Esophagus muscularis mucosa (tissue), 4 donors: Measurements from ENCODE around the gene RHBDL1. TPM values are rescaled to one million over a fixed set of nuclear protein-coding genes. Genes with fewer than 3 reads are reported as not detected.
A peak's percentile ranks its signal among the peaks of the same experiment; 100 is the strongest.

ENCODE experiments used
- DNase-seq: peaks from one replicate; pipeline ENCODE4 v3.0.0-alpha.2; 2017; ENCODE audit errors: extremely low spot score
- H3K27ac ChIP-seq, 4 donors: fragments of 200-600 bp; sonication (generic); replicated peaks in 1 of 4; 1 replicate in 3 of 4; 2 replicates in 1 of 4; pipeline ENCODE4 v1.5.1; 2016 to 2019; ENCODE audit warnings: mild to moderate bottlenecking in 1 of 4
- H3K27me3 ChIP-seq, 4 donors: fragments of 200-600 bp; sonication (generic); one replicate each; pipeline versions ENCODE4 v1.5.1 to v1.6.0; 2016 to 2019
- H3K36me3 ChIP-seq, 4 donors: fragments of 200-600 bp; sonication (generic); one replicate each; pipeline ENCODE4 v1.5.1; 2016 to 2019
- H3K4me1 ChIP-seq, 4 donors: fragments of 200-600 bp; sonication (generic); one replicate each; pipeline ENCODE4 v1.5.1; 2016 to 2019
- H3K4me3 ChIP-seq, 4 donors: fragments of 200-600 bp; sonication (generic); 1 replicate in 2 of 4; 2 replicates in 2 of 4; pipeline ENCODE4 v1.5.1; 2016 to 2019; ENCODE audit warnings: mild to moderate bottlenecking in 4 of 4, moderate library complexity in 1 of 4
- H3K9me3 ChIP-seq, 4 donors: fragments of 200-600 bp; sonication (generic); 1 replicate in 3 of 4; 2 replicates in 1 of 4; pipeline ENCODE4 v1.5.1; 2016 to 2019
- CTCF ChIP-seq, 3 experiments: fragments of 200-600 bp in 2 of 3; fragments of 450-650 bp in 1 of 3; sonication (generic) in 2 of 3; IDR thresholded peaks; one replicate each; pipeline ENCODE4 v1.5.1; 2017 to 2019; ENCODE audit warnings: antibody characterized with exemption in 3 of 3, mild to moderate bottlenecking in 2 of 3, moderate library complexity in 1 of 3
- EP300 ChIP-seq: sonication (generic); formaldehyde crosslinking; IDR thresholded peaks from one replicate; pipeline ENCODE4 v1.6.1; 2017; ENCODE audit warnings: antibody characterized with exemption
- POLR2A ChIP-seq: fragments of 450-650 bp; IDR thresholded peaks from one replicate; pipeline ENCODE4 v1.6.1; 2017; ENCODE audit warnings: antibody characterized with exemption, moderate library complexity, mild to moderate bottlenecking, low read depth
- POLR2AphosphoS5 ChIP-seq, 2 donors: sonication (generic); formaldehyde crosslinking; IDR thresholded peaks; one replicate each; pipeline ENCODE4 v1.6.1; 2017; ENCODE audit warnings: antibody characterized with exemption in 2 of 2
- WGBS: methylation state at CpG from one replicate; pipeline ENCODE4 v1.1.5; 2018; 5-methylcytosine and 5-hydroxymethylcytosine counted together
- intact Hi-C: fragments of 100-400 bp; cut with DNase I; formaldehyde crosslinking; loops from one replicate; pipeline ENCODE4 v1.15.1; 2023
- total RNA-seq, 4 donors: library from RNA; depleted of rRNA; stranded (reverse); fragments of >200 nt; gene quantifications; one replicate each; pipeline versions ENCODE4 v1.1.0 to v1.2.1, GENCODE V29; 2016

The RHBDL1 gene
- total RNA-seq, 4 donors from 2014 or later = 0.17 to 2.0 (median 0.66) TPM

GRCh38 chr16:675884-676564 lies 553 bp downstream of the RHBDL1 start:
- peak overlapping the region; percentile 47 to 60 (median 48) for H3K4me3 ChIP-seq
- intact Hi-C loops = no loop called here
- peaks cover 27 to 32% (median 30%) of the 10 kb centered on the region in 4 donors for H3K36me3 ChIP-seq
- H3K27ac ChIP-seq = peak overlapping the region in 3 of 4 donors; percentile 30 to 63 (median 49)
- TF ChIP-seq EP300 (no peak), POLR2A (no peak), CTCF (IDR thresholded peaks at IDR 0.05) (no peak), POLR2AphosphoS5 (IDR thresholded peaks at IDR 0.05) (no peak)
- H3K4me1 ChIP-seq = peaks cover 22 to 43% (median 34%) of the 10 kb centered on the region in 4 donors
- 23% methylated on average over 4 of the region's 25 CpGs for WGBS
- no peaks in the 10 kb centered on the region for H3K9me3 ChIP-seq
- peaks cover 0 to 5% (median 0%) of the 10 kb centered on the region in 4 donors for H3K27me3 ChIP-seq
- no peak for DNase-seq

GRCh38 chr16:676565-676902 lies 1.1 kb downstream of the RHBDL1 start:
- H3K36me3 ChIP-seq = peaks cover 22 to 29% (median 29%) of the 10 kb centered on the region in 4 donors
- WGBS = 80% methylated on average over 2 of the region's 21 CpGs

GRCh38 chr16:676913-677312 lies 1.4 kb downstream of the RHBDL1 start:
- no peak overlapping the region for H3K4me3 ChIP-seq
- 80% methylated on average over 21 of the region's 23 CpGs for WGBS
- intact Hi-C loops = no loop called here
- H3K27me3 ChIP-seq = peaks cover 0 to 5% (median 0%) of the 10 kb centered on the region in 4 donors
- H3K27ac ChIP-seq = no peak overlapping the region
- no peak for DNase-seq
- H3K9me3 ChIP-seq = no peaks in the 10 kb centered on the region
- peaks cover 30 to 52% (median 43%) of the 10 kb centered on the region in 4 donors for H3K4me1 ChIP-seq
- TF ChIP-seq POLR2A (no peak), EP300 (no peak), CTCF (IDR thresholded peaks at IDR 0.05) (no peak), POLR2AphosphoS5 (IDR thresholded peaks at IDR 0.05) (no peak)
- H3K36me3 ChIP-seq = peaks cover 22 to 29% (median 29%) of the 10 kb centered on the region in 4 donors

More at GRCh38 chr16:676565-676902, 1.1 kb downstream of the RHBDL1 start:
- Histone ChIP-seq H3K4me1 (peaks cover 27 to 48% (median 39%) of the 10 kb centered on the region in 4 donors), H3K27ac (no peak overlapping the region), H3K9me3 (no peaks in the 10 kb centered on the region), H3K27me3 (peaks cover 0 to 5% (median 0%) of the 10 kb centered on the region in 4 donors), H3K4me3 (no peak overlapping the region)
- DNase-seq = no peak
- intact Hi-C loops = no loop called here
- TF ChIP-seq CTCF (IDR thresholded peaks at IDR 0.05) = no peak
- no peak for TF ChIP-seq EP300
- no peak for TF ChIP-seq POLR2AphosphoS5 (IDR thresholded peaks at IDR 0.05)
- no peak for TF ChIP-seq POLR2A

- intact Hi-C loops = no loop called here
- Histone ChIP-seq H3K27ac (no peak overlapping the region), H3K4me3 (no peak overlapping the region), H3K27me3 (peaks cover 0 to 5% (median 0%) of the 10 kb centered on the region in 4 donors), H3K9me3 (no peaks in the 10 kb centered on the region), H3K4me1 (peaks cover 37 to 58% (median 50%) of the 10 kb centered on the region in 4 donors), H3K36me3 (peaks cover 22 to 29% (median 29%) of the 10 kb centered on the region in 4 donors)
- WGBS = 65% methylated on average over 21 of the region's 57 CpGs
- DNase-seq = no peak
- TF ChIP-seq EP300 (no peak), POLR2AphosphoS5 (IDR thresholded peaks at IDR 0.05) (no peak), POLR2A (no peak), CTCF (IDR thresholded peaks at IDR 0.05) (no peak)
Measured at GRCh38 chr16:677316-678190, 2.1 kb downstream of the RHBDL1 start.
